GM19328 (cell line): ENCODE data around the gene ABCB9.

ENCODE experiments used
- ATAC-seq: cut with Tn5 transposase; IDR thresholded peaks from one replicate; pipeline ENCODE4 v1.9.1; 2021; ENCODE audit warnings: mild to moderate bottlenecking, moderate library complexity; ENCODE audit not compliant: unreplicated experiment

The ABCB9 gene

DNA sequence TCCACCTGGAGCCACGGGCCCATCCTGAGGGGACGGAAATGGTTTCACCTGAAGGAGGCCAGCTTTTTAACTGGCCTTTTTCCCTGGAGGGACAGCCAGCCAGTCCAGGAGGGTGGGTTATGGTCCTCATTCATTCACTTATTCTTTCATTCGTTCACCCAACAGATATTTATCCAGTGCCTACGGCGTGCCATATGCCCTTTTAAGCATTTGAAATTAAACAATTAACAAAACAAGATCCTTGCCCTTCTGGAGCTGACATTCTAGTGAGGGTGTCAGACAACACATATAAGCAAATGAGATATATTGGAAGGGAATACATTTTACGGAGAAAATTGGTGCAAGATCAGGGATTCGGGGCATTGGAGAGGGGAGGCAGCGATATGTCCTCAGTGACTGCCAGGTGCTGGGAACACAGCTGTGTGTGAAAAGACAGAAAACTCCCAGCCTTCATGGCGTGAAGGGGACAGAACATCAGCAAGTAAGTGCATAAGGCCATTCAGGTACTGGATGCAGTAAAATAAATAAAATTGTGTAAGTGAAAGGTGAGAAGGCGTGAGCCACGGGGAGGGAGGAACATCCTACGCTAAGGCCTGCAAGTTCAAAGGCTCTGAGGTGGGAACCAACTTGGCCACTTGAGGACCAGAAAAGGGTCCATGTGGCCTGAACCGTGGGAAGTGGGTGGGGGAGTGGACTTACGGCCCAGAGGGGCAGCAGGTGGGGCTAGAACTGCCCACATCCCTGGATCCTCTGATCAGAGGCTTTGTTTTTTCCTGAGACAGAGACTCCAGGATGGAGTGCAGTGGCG, 684 bp upstream of the ABCB9 start:
- ATAC-seq, result no peak

DNA sequence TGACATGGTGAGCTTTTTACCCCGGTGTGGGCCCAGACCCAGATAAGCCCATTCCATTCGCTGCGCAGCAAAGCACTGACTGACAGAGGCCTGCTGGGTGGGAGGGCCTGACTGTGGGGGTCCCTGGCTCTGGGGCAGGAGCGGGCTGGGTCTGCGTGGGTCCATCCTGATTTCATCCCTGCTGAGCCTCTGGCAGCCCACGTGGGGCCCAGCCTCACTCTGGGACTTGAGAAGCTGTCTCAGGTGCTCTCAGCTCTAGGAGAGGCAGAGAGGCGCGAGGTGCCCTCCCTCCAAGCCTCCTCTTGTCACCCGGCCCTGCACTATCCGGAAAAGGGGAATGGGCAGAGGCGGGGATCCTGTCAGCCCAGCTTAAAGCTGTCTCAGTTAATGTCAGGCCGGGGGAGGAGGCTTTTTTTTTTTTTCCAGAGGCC, 927 bp downstream of the ABCB9 start:
- ATAC-seq, result no peak

DNA sequence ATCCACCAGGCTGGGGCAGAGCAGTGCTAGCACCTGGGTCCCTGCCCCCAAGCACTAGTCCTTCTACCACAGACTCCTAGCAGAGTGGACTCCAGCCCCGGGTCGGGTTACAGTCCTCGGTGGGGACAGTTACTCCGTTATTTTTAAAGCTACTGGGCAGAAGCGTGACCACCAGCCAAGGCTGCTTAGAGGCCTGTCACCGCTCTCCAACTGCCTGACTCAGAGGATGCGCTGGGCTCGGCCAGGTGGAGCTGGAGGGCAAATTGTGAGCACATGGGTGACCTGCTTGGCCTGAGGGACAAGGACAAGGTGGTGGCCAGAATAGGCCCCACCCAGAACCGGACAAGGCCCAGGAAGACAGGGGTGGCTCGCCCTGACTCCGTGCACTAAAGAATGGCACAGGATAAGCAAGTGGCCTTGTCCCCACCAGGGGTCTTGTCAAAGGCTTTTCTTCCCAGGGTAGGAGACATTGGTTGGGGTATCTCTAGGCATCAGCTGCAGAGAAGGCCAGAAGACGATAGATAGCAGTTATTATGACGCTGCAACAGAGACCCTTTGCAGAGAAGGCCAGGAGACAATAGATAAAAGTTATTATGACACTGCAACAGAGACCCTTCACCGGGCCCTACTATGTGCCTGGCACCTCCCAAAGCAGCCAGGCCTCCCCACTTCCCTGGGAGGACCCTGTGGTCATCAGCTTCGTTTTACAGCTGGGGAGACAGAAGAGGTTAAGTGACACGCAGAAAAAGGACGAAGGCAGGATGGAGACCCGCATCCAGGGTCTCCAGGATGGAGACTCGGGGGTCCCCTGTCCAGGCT, 1.6 kb downstream of the ABCB9 start:
- no peak for ATAC-seq

DNA sequence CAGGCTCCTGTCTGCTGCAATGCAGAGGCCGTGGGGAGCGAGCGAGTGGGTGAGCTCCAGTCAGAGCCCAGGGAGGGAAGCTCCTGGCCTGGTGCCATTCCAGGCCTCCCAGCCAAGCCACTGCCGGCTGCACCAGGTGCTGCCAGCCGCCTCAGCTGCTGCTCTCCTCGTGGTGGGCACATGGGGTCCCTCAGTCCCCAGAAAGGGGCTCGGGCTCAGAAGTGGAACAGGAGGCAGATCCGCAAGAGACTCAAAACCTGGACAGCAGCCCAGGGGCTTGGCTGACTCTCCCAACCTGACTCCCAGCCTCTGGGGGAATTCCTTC, 2.4 kb downstream of the ABCB9 start:
- ATAC-seq, result no peak

DNA sequence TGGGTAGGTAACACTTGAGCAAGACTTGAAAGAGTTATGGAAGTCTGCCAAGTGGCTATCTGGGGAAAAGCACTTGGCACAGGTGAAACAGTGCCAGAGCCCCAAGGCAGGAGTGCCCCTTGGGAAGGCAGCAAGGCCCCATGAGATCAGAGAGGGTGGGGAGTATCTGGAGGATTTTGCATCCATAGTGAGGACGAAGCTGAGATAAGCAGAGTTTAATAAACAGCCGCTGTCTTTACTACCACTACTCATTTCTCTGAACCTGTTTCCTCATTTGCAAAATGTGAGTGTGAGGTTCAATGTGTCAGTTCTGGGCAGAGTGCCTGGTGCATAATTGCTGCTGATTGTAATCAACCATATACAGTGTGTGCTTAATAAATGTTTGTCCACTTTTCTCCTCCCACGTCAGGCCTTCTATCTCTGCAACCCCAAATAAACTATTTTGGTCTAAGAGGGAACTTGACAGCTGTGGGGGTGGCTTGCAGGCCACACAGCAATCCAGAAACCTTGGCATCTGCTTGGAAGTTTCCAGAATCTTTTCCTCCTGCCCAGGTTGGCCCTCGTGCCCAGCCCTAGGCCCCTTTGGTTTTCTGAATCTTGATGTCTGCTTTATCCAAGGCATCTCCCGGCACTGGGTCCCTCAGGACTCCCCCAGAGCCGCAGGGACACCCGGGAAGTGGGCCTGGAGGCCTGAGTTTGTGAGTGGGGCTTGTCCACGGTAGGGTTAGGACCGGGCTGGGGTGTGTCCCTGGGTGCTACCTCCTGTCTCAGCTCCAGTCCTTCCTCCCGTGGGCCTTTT, 4.5 kb downstream of the ABCB9 start:
- no peak for ATAC-seq

DNA sequence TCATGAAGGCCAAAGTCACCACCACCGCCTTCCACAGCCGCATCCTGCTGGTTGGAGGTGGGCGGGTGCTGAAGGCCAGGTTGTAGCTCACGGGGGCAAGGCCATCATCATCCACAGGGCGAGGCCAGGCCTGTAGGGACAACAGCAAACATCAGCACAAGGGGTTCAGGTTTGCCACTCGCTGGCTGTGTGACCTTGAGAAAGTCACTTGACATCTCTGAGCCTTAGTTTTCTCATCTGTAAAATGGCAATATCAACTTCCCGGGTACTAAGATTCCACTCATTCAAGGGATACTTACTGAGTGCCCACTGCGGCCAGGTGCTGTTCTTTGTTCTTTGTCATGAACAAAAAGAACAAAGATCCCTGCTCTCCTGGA, 6.1 kb downstream of the ABCB9 start:
- ATAC-seq, result no peak

DNA sequence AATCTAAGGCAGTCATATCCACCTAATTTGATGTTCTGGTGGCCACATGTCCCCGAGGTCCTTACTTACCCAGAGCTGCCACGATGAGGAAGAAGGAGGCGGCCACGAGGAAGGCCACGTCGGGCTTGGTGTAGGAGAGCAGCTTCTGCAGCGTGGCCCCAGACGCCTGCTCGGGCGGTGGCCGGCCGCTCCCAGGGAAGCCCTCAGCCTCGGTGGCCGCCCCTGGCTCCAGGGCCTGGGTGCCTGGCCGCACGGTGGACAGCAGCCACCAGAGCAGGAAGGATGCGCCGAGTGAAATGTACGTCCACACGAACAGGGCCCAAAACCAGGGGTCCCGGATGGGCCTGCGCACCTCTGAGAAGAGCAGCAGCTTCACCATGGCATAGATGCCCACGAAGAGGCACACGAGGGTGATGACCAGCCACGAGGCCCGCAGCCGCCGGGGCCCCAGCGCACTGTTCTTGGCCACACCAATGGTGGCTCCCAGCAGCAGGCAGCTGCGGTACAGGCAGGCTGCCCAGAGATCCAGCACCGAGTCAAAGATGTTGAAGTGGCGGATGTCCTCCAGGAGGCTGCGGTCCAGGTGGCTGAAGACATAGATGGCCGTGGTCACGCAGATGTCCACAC, 6.6 kb downstream of the ABCB9 start:
- ATAC-seq, result no peak

DNA sequence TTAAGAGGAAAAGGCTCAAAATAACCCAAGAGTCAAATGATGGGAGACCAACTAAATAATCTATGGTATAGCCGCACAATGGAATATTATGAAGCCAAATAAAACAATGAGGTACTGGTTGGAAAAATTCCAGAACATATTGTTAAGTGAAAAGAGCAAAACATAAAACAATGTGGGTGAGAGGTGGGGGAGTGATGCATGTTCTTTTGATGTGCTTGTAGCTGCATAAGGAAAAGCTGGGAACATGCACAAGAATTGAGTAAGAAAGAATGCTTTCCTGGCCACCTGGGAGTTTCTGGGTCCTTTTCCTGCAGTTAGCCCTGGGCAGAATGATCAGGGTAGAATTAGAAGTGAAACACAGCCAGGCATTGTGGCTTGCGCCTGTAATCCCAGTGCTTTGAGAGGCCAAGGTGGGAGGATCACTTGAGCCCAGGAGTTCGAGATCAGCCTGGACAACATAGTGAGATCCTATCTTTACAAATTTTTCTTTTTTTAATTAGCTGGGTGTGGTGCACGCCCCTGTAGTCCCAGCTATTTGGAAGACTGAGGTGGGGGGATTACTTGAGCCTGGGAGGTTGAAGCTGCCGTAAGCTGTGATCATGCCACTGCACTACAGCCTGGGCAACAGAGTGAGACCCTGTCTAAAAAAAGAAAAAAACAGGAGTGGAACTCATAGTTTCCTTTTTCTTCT, 7.9 kb downstream of the ABCB9 start:
- no peak for ATAC-seq

DNA sequence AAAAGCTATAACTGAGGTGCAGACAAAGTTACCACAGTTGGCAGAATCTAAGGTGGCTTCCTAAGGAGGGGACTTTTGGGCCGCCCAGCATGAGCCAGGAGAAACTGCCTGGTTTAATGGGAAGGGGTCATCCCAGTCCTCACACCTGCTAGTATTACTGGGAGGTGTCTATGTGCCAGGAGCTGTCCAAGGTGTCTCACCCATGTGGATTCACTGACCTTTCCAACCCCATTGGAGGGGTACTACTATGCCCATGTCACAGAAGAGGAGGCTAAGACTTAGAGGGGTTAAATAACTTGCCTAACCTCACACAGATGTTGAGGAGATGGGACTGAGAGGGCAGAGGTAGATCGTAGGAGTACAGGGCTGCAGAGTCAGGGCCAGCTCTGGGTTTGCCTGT, 10.2 kb downstream of the ABCB9 start:
- ATAC-seq, result no peak

DNA sequence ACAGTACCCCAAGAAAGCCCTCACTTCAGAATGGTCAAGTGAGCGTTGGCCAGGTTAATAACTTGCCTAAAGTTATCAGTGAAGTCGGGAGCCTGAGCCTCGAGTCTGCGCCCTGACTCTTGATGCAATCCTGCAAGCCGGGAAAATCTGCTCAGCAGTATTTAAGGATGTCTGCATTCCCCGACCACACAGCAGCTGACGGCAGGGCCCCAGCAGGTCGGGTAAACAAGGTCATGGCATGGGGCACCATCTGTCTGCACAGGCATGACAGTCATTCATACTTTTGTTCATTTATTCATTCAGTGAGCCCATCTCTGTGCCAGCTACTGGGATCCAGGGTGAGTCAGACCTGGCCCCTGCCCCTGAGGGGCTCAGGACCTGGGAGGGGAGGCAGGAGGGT, 11.1 kb downstream of the ABCB9 start:
- no peak for ATAC-seq

DNA sequence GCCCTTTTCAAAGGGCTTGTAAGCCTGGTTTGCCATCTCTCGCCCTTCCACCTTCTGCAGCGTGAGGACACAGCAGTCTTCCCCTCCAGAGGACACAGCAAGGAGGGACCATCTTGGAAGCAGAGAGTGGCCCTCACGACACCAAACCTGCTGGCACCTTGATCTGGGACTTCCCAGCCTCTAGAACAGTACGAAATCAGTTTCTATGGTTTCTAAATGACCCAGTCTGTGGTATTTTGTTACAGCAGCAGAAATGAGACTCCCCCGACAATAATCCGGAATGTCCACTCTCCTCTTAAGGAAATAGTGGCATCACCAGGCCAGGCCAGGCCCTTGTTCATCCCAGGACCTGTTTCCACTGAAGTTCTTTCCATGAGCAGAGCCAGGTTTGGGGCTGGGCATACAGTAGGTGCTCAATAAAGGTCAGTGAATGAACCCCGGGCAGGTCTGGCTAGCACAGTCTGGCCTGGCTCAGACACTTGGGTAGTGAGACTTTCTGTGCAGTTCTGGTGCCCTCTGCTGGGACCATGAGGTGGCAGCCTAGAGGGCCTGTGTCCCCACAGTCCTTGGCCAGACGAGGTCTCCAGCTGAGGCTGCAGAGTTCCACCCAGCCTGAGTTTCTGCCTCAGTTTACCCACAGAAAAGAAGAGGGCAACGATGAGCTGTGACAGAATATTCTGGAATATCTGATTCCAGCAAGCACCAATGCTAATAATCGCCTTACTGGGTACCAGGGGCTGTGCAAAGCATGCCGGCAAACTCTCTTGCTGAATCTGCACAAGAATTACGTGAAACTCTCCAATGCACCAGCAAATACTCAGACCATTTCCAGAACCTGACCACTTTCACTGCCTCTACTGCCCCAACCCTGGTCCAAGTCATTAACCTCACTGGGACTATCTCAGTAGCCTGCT, 14.0 kb downstream of the ABCB9 start:
- ATAC-seq, result no peak

DNA sequence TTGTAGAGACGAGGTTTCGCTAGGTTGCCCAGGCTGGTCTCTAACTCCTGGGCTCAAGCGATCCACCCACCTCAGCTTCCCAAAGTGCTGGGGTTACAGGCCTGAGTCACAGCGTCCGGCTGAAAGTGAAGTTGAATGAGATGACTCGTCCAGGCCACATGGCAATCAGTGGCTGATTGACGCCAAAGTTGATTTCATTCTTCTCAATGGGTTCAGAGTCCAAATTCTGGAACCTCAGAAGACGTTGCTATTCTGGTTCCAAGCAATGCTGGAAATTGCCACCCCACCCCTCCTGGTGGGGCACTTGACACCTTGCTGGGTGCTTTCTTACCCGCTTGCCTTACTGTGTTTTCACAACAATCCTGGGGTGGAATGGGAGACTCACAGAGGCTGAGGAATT, 14.9 kb downstream of the ABCB9 start:
- no peak for ATAC-seq

DNA sequence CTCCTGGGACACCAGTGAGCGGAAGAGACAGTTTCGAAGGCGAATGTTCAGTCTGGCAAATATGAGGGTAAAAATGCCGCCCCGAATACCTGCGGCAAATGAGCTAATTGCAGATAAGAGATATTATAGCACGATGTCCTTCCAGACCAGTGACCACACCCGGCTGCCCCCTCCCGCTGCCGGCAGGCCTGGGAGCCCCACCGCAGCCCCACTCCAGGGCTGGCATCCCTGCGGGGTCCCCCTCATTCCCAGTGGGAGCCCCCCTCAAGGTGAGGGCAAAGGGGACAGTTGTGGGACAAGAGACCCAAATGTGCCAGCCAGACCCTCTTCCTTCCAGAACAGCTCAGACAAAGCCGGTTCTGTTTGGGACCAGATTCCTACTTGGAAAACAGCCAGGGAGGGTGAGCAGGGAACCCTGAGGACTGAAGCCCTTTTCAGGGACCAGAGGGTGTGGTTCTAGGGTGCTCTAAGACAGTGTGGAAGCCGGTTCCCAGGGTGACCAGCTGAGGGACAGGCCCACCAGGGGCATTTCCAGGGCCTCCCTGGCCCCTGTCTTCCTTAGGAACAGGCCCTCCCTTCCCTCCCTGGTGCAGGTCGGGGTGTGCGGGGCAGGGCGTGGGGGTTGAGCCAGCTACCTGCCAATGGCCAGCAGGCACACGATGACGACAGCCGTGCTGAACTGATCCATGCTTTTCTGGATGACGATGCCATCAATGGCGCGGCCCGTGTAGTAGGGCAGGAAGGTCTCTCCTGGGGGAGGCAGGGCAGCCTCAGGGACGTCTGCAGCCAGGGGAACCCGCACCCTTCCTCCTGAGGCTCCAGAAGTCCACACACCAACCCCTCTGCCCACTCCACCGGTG, 16.2 kb downstream of the ABCB9 start:
- ATAC-seq, result no peak

DNA sequence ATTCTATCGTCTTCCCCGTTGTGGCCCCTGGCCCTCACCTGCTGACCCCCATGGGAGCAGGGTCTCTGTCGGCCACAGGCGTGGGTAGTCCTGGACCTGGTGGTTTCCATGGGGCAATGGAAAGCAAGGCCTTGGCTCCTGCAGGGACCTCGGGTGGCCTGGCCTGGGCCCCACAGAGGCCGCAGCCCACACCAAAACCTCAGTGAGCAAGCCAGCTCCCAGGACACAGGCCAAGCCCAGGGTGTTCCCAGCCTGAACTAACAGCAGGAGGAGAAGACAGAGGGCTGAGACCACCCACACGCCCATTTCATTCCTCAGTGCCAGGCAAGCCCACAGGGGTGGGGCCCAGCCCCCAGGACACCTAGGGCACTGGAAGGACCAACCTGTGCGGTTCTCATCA, 16.9 kb downstream of the ABCB9 start:
- no peak for ATAC-seq

DNA sequence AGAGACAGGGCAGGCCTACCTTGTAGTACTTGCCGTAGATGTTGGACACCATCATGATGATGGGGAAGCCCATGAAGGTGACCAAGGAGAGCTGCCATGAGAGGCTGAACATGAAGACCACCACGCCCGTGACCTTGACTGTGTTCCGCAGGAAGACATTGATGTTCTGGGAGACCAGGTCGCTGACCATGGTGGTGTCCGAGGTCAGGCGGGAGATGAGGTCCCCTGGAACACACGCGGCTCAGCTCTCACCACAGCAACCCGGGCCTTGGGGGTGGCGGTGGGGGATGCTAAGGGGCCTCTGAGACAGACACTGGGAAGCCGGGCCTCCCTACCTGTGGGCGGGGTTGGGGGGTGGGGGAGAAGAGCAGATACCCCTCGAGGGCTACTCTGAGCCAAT, 17.7 kb downstream of the ABCB9 start:
- ATAC-seq, result no peak

DNA sequence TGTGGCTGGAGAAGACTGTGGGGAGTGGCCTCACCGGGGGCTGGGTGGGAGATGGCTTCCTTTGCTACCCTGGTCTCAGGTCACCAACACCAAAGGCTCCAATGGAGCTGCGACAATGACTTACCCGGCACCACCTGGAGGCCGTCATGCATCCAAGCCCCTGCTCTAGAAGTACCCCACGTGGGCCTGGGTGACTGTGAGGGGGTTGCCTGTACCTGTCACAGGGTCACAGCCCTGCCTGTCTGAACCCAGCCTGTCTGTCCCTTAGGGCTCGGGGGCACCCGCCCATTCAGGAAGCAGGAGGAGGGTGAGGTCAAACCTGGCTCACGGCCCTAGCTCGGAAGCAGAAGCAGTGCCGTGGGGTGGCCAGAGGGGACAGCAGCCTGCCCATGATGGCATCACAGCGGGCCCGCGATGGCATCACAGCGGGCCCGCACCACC, 18.9 kb downstream of the ABCB9 start:
- no peak for ATAC-seq

DNA sequence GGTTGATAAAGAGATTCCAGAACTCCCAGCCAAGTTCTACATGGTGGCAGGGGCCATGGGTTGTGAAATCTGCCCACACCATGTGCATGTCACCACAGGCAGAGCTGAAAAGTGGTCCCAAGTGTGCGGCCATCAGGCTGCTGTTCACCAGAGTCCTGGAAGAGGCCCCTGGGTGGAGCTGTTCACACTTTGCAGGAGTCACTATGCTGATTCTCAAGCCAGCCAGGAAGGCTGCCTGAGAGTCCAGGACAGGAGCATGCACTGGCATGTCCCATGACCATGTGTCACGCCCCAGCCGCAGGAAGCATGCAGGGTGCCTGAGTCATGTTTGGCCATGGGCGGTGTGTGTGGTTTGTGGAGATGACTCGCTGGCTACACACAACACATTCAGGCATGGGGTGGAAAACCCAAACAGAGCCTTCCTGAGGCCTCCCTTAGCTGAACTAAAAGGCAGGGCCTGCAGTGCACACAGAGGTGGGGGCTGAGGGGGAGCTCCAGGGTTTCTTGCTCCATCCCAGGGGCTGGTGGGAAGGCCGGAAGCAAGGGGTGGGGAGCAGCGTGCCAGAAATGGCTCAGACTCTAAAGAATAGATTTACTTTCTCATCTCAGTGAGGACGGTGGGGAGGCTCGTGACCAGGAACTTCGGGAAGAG, 19.4 kb downstream of the ABCB9 start:
- no peak for ATAC-seq
